Cardiac fibroblast (primary cell): ENCODE measurements around the gene TMEM242.

Experiments
- DNase-seq, 2 donors: peaks; one replicate each; pipeline versions ENCODE4 v3.0.0 to v3.0.0-alpha.2; 2010; ENCODE audit warnings: low read depth in 2 of 2
- H3K4me3 ChIP-seq, 2 donors: replicated peaks in 1 of 2; 1 replicate in 1 of 2; 2 replicates in 1 of 2; pipeline ENCODE4 v1.5.1; 2011; ENCODE audit warnings: low read depth in 2 of 2, low read length in 2 of 2, mild to moderate bottlenecking in 2 of 2, moderate library complexity in 1 of 2
- CTCF ChIP-seq: IDR thresholded peaks from one replicate; pipeline ENCODE4 v1.5.1; 2011; ENCODE audit warnings: low read depth, mild to moderate bottlenecking, low read length, inconsistent platforms

The TMEM242 gene

DNA sequence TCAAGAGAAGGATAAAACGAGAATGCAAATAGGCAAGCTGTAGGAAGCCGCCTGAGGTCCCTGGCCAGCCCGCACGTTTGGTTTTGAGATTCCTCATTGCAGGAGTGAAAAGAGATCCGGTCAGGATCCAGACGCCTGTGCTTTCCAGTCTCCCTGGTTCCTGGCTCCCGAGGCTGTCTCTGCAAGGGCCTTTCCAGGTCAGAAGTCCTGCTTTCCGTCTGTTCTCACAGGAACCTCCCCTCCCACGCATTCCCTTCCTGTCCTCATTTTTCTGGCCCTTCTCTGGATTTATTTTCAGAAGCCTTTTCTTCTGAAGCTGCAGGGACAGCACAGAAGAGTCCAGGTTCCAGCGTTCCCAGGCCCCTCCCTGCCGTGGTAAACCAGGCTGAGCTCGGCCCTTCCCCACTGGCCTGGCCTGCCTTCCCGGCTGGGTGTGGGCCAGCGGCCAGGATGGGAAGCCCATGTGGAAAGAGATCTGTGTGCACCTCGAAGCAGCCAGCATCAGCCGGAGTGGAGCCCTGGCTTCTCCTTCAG, 54.0 kb downstream of the TMEM242 start:
- no peak overlapping the region for H3K4me3 ChIP-seq
- DNase-seq, result peak; percentile 66 to 95
- TF ChIP-seq CTCF, result no peak

DNA sequence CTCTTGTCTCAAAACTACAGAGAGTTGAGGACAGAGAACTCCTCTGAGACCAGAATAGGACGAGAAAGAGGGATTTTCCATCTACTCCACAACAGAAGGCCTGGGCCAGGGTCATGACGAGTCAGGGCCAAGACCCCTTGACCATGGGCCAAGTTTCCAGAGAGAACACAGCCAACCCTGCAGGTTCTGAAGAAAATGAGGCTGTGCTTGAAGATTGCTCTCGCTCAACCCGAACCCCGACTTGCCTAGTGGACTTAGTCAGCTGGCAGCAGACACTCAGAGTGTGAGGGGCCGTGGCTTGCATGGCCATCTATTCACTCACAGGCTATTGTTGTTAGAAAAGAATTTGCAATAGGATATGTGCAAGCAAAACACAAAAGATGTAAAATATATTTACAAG, 54.5 kb downstream of the TMEM242 start:
- TF ChIP-seq CTCF, result no peak
- no peak overlapping the region for H3K4me3 ChIP-seq
- no peak for DNase-seq

DNA sequence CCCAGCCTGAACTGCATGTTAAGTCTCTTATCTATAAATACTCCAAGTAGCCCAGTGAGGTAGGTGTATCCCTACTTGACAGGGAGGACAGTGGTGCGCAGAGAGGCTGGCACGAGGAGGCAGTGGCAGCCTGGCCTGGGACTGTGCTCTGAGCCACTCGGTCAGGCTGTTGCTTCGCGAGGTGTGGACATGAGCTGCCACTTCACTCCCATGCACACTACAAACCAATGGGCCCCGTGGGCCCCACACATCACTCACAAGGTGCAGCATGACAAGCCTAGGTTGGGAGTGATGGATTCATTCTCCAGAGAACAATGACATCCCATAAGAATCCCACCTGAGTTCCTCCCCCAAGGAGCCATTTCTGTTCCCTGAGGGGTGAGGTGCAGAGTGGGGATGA, 54.9 kb downstream of the TMEM242 start:
- no peak for DNase-seq

GRCh38 chr6:157267654-157268053, 55.7 kb downstream of the TMEM242 start:
- DNase-seq, result no peak
- H3K4me3 ChIP-seq, result no peak overlapping the region
- no peak for TF ChIP-seq CTCF

More for the DNA sequence above, 54.9 kb downstream of the TMEM242 start:
- TF ChIP-seq CTCF, result no peak
- no peak overlapping the region for H3K4me3 ChIP-seq

- TF ChIP-seq CTCF, result no peak
- no peak for DNase-seq
- no peak overlapping the region for H3K4me3 ChIP-seq
Measured at GRCh38 chr6:157267109-157267611, 56.2 kb downstream of the TMEM242 start.

DNA sequence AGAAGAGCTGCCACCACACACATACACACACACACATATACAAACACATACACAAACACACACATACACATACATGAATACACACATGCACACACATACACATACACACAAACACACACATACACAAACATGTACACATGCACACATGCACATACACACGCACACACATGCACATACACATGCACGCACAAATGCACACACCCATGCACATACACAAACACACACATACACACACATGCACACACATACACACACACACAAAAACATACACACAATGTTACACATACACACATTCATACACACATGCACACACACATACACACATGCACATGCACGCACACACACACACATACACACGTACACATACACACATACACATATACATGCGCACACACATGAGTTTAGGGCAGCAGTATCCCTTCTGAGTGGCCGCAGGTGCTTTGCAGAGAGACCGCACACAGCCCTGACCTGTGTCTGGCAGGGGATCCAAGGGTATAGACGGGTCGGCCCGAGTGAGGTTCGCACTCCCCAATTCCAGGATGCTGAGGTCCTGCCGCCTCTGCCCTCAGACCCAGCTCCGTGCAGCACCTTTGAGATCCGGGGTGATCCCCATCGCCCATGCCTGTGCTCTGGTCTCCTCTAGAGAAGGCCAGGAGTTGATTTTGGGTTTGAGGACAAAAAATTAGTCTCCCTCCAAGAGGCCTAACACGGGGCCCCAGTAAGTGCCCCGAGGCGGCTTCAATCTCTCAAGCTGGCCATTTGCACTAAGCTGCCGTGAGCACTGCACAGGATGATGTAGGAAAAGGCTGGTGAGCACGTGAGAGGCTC, 56.8 kb downstream of the TMEM242 start:
- TF ChIP-seq CTCF, result no peak
- no peak overlapping the region for H3K4me3 ChIP-seq
- no peak for DNase-seq

DNA sequence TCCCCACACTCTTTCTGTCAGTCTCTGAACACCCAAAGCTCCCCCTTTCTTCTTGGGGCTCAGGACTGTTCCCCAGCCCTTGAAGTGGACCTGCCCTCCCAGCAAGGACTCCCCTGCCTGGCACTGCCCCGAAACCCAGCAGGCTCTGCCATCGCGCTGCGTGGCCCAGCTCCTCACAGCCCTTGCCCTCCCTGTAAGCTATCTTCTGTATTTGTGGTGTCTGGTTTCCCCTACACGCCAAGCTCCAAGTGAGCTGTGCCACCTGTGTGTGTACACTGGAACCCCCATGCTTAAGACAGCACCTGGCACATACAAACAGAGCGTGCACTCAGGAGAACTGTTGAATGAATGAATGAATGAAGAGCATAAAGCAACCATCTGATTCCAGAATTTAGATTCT, 57.7 kb downstream of the TMEM242 start:
- DNase-seq, result no peak
- no peak for TF ChIP-seq CTCF
- H3K4me3 ChIP-seq, result no peak overlapping the region
